ENCODE data around the gene WDR90. TPM values are rescaled to one million over a fixed set of nuclear protein-coding genes. Genes with fewer than 3 reads are reported as not detected.

WDR90 gene
- total RNA-seq (2021) = 118 and 126 TPM in 2 replicates
- percentile 57 among the genes with signal in this experiment for Bru-seq, nascent RNA
- BruChase-seq, experiment 1, labeled RNA remaining after a 2-hour chase = percentile 69 among the genes with signal in this experiment
- BruChase-seq, experiment 2, labeled RNA remaining after a 6-hour chase = percentile 92 among the genes with signal in this experiment
- long read RNA-seq, partial matches to known transcripts = 17 of 43 reads
- long read RNA-seq, other reads (novel, unspliced or antisense) = 24 of 43 reads

DNA sequence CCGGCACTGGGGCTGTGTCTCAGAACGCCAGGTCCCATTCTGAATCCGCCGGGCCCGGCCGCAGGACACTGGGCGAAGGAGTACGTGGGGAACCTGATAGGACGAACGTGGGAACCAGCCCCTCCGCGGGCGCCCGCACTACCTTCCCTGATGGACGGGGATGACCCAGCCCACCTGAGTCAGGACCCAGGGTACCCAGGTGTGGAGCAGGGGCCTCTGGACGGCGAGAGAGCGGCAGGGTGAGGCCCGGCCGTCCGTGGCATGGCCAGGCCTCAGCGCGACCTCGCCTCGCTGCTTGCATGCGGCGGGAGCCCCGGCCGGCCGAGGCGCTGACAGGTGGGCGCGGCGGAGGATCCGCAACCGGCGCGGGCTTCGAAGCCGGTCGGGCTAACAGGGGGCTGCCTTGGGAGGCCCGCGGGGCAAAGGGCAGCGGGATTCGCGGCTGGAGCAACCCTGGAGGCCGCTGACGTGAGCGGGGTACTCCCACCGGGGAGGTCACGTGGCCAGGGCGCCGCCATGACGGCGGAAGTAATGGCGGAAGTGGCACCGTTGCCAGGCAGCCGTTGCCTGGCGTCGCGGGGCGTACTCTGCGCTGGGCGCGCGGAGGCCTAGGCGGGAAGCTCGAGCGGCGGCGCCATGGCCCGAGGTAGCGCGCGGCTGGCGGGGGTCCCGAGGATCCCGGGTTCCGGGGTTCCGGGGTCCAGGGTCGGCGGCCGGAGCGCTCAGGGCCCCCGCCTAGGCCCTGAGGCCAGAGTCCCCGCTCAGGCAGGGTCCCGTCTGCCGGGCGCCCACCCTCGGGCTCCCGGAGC is at the start of gene WDR90:
Gene WDR90, plus strand, starts transcription at position 585 of the 809 bp plus-strand sequence. Its CDS starts 52 bp downstream, at position 637.
- peak; percentile 84 to 95 for DNase-seq
- Histone ChIP-seq H3K4me3 (peak within 1 kb of the TSS; percentile 85), H4K20me1 (ENCODE audit: insufficient read depth) (peaks cover 17% of the 10 kb centered on the region; the same call in 1 of the 2 replicates), H3K9me3 (ENCODE audit: insufficient read depth, low read depth) (no peaks in the 10 kb centered on the region), H3K4me1 (replicated peaks; ENCODE audit: insufficient read depth) (peaks cover 54% of the 10 kb centered on the region), H3K36me3 (ENCODE audit: low read depth) (no peaks in the 10 kb centered on the region), H2AFZ (peak within 1 kb of the TSS; percentile 90), H3K27ac (peak within 1 kb of the TSS; percentile 82), H3K27me3 (ENCODE audit: insufficient read depth, low read depth) (no peaks in the 10 kb centered on the region), H3K79me2 (ENCODE audit: low read depth) (peaks cover 55% of the 10 kb centered on the region), H3K9me2 (ENCODE audit: insufficient read depth) (no peaks in the 10 kb centered on the region), H3F3A (ENCODE audit: insufficient read depth, low read depth) (peaks cover 33% of the 10 kb centered on the region), H3K4me2 (peak within 1 kb of the TSS; percentile 92)
- ChIA-PET CTCF (interaction anchor here (0.6 kb wide), 1 partner anchor 262 kb away, joined by 4 read pairs; no protein-coding TSS in a partner anchor), POLR2A (ENCODE audit: unreplicated experiment) (interaction anchor here (0.7 to 1.0 kb wide), 3 partner anchors 30 to 79 kb away, joined by 3 to 5 read pairs (median 4); partner anchors contain the start of gene STUB1)
- intact Hi-C loops (cut with micrococcal nuclease; ENCODE audit: unreplicated experiment) = loop anchor here (1.0 to 10.0 kb wide), 3 partner anchors 56 to 264 kb away; partner anchors contain the start of genes CAPN15 and PGAP6
- BruUV-seq (replicated peaks) = no TSS peak
- TF ChIP-seq, protein P1, sequence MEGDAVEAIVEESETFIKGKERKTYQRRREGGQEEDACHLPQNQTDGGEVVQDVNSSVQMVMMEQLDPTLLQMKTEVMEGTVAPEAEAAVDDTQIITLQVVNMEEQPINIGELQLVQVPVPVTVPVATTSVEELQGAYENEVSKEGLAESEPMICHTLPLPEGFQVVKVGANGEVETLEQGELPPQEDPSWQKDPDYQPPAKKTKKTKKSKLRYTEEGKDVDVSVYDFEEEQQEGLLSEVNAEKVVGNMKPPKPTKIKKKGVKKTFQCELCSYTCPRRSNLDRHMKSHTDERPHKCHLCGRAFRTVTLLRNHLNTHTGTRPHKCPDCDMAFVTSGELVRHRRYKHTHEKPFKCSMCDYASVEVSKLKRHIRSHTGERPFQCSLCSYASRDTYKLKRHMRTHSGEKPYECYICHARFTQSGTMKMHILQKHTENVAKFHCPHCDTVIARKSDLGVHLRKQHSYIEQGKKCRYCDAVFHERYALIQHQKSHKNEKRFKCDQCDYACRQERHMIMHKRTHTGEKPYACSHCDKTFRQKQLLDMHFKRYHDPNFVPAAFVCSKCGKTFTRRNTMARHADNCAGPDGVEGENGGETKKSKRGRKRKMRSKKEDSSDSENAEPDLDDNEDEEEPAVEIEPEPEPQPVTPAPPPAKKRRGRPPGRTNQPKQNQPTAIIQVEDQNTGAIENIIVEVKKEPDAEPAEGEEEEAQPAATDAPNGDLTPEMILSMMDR (conservative IDR thresholded peaks at IDR 0.05) = no peak
- no peak for TF ChIP-seq EZH2 (IDR thresholded peaks at IDR 0.05; ENCODE audit: low read depth)

- no peak overlapping the region for H2AFZ ChIP-seq
- H3K9me2 ChIP-seq (ENCODE audit: insufficient read depth) = no peaks in the 10 kb centered on the region
- no peaks in the 10 kb centered on the region for H3K27me3 ChIP-seq (ENCODE audit: insufficient read depth, low read depth)
- H3K4me1 ChIP-seq (replicated peaks; ENCODE audit: insufficient read depth) = no peaks in the 10 kb centered on the region
- no peaks in the 10 kb centered on the region for H3K36me3 ChIP-seq (ENCODE audit: low read depth)
- POLR2A ChIA-PET (ENCODE audit: unreplicated experiment) = interaction anchor here (0.7 kb wide), 1 partner anchor 28 kb away, joined by 4 read pairs; no protein-coding TSS in a partner anchor
- intact Hi-C loops (cut with micrococcal nuclease; ENCODE audit: unreplicated experiment) = no loop called here
- H3K9me3 ChIP-seq (ENCODE audit: insufficient read depth, low read depth) = no peaks in the 10 kb centered on the region
- no TSS peak for BruUV-seq (replicated peaks)
- no peak for DNase-seq
- TF ChIP-seq, protein P1 (conservative IDR thresholded peaks at IDR 0.05) = no peak; the same call in 1 of the 2 replicates
- TF ChIP-seq EZH2 (IDR thresholded peaks at IDR 0.05; ENCODE audit: low read depth) = no peak
- no peak overlapping the region for H3K4me2 ChIP-seq
- H3K27ac ChIP-seq = no peak overlapping the region
- H3K4me3 ChIP-seq = no peak overlapping the region
- peaks cover 19% of the 10 kb centered on the region for H4K20me1 ChIP-seq (ENCODE audit: insufficient read depth)
- H3F3A ChIP-seq (ENCODE audit: insufficient read depth, low read depth) = peaks cover 9% of the 10 kb centered on the region; the same call in 1 of the 2 replicates
- CTCF ChIA-PET = interaction anchor here (0.8 kb wide), 1 partner anchor 9 kb away, joined by 3 read pairs; no protein-coding TSS in a partner anchor
- peaks cover 30% of the 10 kb centered on the region for H3K79me2 ChIP-seq (ENCODE audit: low read depth)
Observed at GRCh38 chr16:600781-601180, 48.4 kb upstream of the WDR90 start.

DNA sequence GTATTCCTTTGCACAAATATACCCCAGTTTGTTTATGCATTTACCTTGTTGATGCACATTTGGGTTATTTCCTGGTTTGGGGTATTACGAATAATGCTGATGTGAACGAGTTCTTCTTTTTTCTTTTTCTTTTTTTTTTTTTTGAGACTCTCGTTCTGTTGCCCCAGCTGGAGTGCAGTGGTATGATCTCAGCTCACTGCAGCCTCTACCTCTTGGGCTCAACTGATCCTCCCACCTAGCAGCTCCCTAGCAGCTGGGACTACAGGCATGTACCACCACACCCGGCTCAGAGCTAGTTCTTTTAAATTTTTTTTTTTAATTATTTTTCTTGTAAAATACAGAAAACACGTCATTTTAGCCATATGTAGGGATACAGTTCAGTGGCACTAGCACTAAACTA is 45.2 kb upstream of the WDR90 start:
- DNase-seq = no peak
- TF ChIP-seq, protein P1 (conservative IDR thresholded peaks at IDR 0.05) = no peak
- TF ChIP-seq EZH2 (IDR thresholded peaks at IDR 0.05; ENCODE audit: low read depth) = no peak
- CTCF ChIA-PET = no interaction called here
- peaks cover 17% of the 10 kb centered on the region; the same call in 1 of the 2 replicates for H4K20me1 ChIP-seq (ENCODE audit: insufficient read depth)
- no peaks in the 10 kb centered on the region for H3K27me3 ChIP-seq (ENCODE audit: insufficient read depth, low read depth)
- no peak overlapping the region for H3K4me3 ChIP-seq
- H3K4me2 ChIP-seq = no peak overlapping the region
- no peaks in the 10 kb centered on the region for H3K4me1 ChIP-seq (replicated peaks; ENCODE audit: insufficient read depth)
- no TSS peak for BruUV-seq (replicated peaks)
- H3F3A ChIP-seq (ENCODE audit: insufficient read depth, low read depth) = peaks cover 4% of the 10 kb centered on the region; the same call in 1 of the 2 replicates
- intact Hi-C loops (cut with micrococcal nuclease; ENCODE audit: unreplicated experiment) = no loop called here
- no peaks in the 10 kb centered on the region for H3K9me3 ChIP-seq (ENCODE audit: insufficient read depth, low read depth)
- no peaks in the 10 kb centered on the region for H3K36me3 ChIP-seq (ENCODE audit: low read depth)
- H3K9me2 ChIP-seq (ENCODE audit: insufficient read depth) = no peaks in the 10 kb centered on the region
- H3K27ac ChIP-seq = no peak overlapping the region
- no peak overlapping the region for H2AFZ ChIP-seq
- peaks cover 18% of the 10 kb centered on the region for H3K79me2 ChIP-seq (ENCODE audit: low read depth)
- POLR2A ChIA-PET (ENCODE audit: unreplicated experiment) = no interaction called here
